ENCODE data around the gene HSPA4L.

The HSPA4L gene

GRCh38 chr4:127870281-127870680 lies 88.2 kb downstream of the HSPA4L start:
- no peak for TF ChIP-seq ZFX (IDR thresholded peaks at IDR 0.05)
- no peak for TF ChIP-seq CTCF (conservative IDR thresholded peaks at IDR 0.05)
- H3K27ac ChIP-seq: no peak overlapping the region

- no peak for TF ChIP-seq CTCF (conservative IDR thresholded peaks at IDR 0.05)
- no peak for TF ChIP-seq ZFX (IDR thresholded peaks at IDR 0.05)
- no peak overlapping the region for H3K27ac ChIP-seq
Observed at GRCh38 chr4:127870688-127871087, 88.6 kb downstream of the HSPA4L start.

GRCh38 chr4:127875791-127876190 lies 93.7 kb downstream of the HSPA4L start:
- no peak overlapping the region for H3K27ac ChIP-seq
- TF ChIP-seq CTCF (conservative IDR thresholded peaks at IDR 0.05): no peak
- TF ChIP-seq ZFX (IDR thresholded peaks at IDR 0.05): no peak

GRCh38 chr4:127880763-127881562 lies 98.8 kb downstream of the HSPA4L start, which contains the start of gene PLK4:
TSS of gene PLK4 (plus strand) at chr4:127880893. CDS start at chr4:127881135, 242 bp downstream.
- peak within 1 kb of the TSS; percentile 91 for H3K27ac ChIP-seq
- TF ChIP-seq CTCF (conservative IDR thresholded peaks at IDR 0.05) (no peak), ZFX (IDR thresholded peaks at IDR 0.05) (peak; percentile 74; the same call in 1 of the 2 replicates)

GRCh38 chr4:127881563-127881864 lies 99.4 kb downstream of the HSPA4L start:
- TF ChIP-seq CTCF (conservative IDR thresholded peaks at IDR 0.05) (no peak), ZFX (IDR thresholded peaks at IDR 0.05) (no peak)
- H3K27ac ChIP-seq: peak overlapping the region; percentile 91

- no peak overlapping the region for H3K27ac ChIP-seq
- TF ChIP-seq CTCF (conservative IDR thresholded peaks at IDR 0.05) (no peak), ZFX (IDR thresholded peaks at IDR 0.05) (no peak)
Observed at GRCh38 chr4:127888559-127888958, 106.4 kb downstream of the HSPA4L start.

- TF ChIP-seq CTCF (conservative IDR thresholded peaks at IDR 0.05): no peak
- no peak for TF ChIP-seq ZFX (IDR thresholded peaks at IDR 0.05)
Observed at GRCh38 chr4:127889903-127890302, 107.8 kb downstream of the HSPA4L start.

More at GRCh38 chr4:127889903-127890302, 107.8 kb downstream of the HSPA4L start:
- no peak overlapping the region for H3K27ac ChIP-seq
